Activated naive CD4-positive, alpha-beta T cell treated with Interleukin-2 at 50 U/mL for 16 hours (primary cell): Measurements from ENCODE around the gene SPATA20.

Experiments
- DNase-seq: peaks from one replicate; pipeline ENCODE4 v3.0.0-alpha.2; 2020

The SPATA20 gene

DNA sequence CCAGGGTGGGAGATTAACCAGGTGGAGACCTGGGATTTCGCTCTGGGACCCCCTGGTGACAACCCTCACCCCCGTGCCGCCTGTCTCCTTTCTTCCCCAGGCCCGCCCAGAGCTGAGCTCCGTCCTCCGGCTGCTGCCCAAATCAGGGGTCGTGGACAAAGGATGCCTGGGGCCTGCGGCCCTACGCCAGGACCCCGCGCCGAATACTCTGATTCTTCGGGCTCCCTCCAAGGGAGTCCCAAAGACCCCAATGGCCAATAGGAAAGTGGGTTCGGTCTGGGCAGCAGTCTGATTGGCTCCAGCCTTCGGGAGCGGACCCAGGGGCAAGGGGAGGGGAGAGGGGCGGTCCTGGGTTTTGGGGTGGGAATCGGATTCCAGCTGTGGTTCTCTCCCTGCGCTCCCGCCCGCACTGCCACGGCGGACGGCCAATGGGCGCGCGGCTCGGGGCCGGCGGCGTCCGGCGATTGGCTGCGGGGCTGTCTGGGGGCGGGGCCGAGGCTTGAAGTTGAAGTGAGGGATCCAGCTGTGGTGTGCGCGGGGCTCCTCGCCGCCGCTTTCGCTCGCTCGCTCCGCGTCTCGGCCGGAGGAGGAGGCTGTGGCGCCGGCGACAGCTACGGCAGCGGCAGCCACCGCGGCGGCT, 13.3 kb downstream of the SPATA20 start, which contains the start of gene CACNA1G:
Gene CACNA1G (plus strand): TSS at position 531 of the 640 bp plus-strand sequence. CDS start 745 bp downstream, outside the sequence.
- peak; percentile 90 for DNase-seq

DNA sequence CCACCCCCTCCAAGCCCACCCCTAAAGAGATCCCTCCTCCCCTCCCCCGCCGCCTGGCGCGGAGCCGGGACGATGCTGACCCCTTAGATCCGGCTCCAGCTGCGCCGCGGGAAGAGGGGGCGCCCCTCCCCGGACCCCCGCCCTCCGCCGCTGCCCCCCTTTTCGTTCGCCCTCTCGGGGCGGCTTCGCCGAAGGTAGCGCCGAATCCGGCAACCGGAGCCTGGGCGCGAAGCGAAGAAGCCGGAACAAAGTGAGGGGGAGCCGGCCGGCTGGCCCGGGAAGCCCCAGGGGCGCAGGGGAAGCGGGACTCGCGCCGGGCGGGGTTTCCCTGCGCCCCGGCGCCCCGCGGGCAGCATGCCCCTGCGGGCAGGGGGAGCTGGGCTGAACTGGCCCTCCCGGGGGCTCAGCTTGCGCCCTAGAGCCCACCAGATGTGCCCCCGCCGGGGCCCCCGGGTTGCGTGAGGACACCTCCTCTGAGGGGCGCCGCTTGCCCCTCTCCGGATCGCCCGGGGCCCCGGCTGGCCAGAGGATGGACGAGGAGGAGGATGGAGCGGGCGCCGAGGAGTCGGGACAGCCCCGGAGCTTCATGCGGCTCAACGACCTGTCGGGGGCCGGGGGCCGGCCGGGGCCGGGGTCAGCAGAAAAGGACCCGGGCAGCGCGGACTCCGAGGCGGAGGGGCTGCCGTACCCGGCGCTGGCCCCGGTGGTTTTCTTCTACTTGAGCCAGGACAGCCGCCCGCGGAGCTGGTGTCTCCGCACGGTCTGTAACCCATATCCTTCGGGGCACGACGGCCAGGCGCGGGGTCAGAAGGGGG, 14.2 kb downstream of the SPATA20 start:
- no peak for DNase-seq

DNA sequence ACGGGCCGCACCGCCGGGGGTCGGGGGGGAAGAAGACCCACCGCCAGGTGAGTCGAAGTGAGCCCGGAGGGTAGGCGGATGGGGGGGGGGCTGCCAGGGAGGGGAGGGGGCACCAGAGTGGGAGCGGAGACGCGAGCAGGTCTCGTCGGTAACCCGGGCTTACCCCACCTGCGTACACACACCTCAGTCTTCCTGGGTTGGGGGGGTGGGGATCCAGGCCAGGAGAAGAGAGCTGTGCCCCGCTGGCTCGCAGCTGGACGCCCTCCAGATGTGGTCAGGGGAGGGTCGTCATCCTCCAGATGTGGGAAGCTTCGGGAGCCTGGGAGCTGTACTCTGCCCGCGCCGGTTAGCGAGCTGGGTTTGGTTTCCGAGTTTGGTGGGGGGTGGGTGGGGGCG, 14.8 kb downstream of the SPATA20 start:
- no peak for DNase-seq

DNA sequence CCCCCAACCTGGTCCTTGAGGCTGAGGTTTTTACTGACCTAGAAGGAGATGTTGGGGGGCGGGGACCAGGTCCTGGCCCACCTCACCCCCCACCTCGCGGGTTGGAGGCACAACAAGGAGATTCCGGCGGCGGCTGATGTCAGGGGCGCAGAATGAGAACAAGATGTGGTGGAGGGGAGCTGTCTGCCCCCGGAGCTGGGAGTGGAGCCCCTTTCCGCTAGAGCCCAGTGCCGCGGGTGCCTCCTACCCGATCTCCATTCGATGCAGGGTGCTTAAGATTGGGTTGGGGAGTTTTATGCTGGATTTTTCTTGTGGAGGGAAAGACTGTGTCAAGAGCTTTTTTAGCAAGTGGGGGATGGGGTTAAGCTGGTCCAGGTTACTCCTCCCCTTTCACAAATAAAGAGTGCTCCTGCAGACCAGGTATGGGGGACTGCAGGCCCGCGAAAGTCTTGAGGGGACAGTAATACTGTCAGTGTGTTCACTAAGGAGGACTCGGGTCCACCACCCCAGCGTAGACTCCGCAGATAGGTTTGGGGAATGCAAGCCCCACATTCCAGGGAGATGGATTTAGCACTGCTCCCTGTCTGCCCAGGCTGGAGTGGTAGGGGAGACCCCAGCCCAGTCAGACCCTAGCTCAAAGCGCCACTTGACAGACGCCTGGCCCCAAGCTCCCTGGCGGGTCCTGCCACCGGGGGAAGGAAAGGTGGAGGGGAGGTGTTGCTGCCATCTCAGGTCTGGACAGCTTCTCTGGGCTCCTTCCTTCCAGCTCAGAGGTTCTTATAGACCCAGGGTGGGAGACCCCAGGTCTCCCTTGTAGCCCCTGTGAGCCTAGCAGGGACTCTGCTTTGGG, 15.5 kb downstream of the SPATA20 start:
- peak; percentile 19 for DNase-seq

GRCh38 chr17:50563092-50563511, 16.1 kb downstream of the SPATA20 start:
- no peak for DNase-seq

- DNase-seq, result no peak
These were observed 17.9 kb downstream of the SPATA20 start for GRCh38 chr17:50564916-50565315.

DNA sequence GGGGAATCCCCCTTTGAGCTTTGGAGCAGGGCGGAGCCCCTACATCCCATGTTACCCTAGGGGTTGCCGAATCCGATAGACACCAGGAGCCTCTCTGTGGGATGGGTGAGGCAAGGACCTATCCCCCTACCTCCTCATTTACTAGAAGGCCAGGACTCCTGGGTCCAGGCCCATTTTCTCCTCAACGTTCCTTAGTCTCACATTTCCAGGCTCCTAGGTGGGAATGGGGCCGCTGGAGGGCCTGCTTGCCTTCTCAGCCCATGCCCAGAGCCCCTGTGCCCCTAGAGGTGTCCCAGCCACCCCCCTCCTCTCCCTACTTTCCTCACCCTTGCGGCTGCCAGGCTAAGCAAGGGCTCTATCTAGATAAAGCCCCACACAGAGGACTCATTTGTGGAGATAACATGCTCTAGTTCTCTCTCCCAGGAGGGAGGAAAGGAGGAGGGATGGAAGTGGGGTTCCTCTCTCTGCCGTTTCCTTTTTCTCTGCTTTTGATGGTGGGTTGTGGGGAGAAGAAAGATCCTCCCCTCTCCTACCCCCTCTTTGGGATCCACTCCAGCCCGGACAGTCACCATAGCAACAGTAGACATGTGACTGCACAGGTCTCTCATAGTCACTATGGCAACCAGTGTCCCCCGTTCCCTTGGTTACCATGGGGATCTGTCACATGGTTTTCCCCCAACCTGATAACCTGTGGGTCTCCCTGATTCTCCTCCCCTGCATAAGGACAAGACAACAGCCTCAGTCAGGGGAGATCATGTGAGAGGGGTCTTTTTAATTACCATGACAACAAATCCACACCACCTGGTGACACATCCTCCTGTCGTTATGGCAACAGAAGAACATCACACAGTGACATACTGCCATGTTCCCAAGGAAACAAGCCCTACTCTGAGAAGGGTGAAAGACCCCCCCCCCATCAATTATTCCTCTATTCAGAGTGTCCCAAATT, 18.7 kb downstream of the SPATA20 start:
- no peak for DNase-seq

- no peak for DNase-seq
These were observed 19.9 kb downstream of the SPATA20 start for GRCh38 chr17:50566886-50567285.

DNA sequence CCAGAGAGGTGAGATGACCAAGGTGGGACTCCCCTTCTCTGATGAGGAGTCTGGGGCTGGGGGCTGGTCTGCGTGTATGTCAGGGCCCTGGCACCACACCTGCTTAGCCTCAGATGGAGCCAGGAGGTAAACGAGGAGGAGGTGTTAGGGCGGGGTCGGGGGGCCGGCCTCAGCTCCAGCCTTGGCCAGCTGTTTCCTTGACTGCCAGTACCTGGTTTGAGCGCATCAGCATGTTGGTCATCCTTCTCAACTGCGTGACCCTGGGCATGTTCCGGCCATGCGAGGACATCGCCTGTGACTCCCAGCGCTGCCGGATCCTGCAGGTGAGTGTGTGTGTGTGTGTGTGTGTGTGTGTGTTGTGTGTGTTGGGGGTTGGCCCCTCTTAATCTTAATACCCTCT, 21.7 kb downstream of the SPATA20 start:
- DNase-seq, result no peak

DNA sequence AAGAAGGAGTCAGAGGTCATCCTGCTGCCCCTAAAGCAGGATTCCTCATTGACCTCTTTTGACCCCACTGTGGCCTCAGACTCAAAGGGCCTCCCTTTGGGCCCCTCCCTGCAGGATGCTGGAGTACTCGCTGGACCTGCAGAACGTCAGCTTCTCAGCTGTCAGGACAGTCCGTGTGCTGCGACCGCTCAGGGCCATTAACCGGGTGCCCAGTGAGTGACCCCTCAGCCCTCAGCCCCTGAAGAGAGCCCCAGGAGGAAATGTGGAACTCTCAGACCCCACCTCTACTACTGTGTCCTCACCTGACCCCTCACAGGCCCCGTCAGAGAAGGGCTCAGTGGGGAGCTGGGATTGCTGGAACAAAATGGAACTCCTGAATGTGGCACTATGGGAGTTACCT, 22.6 kb downstream of the SPATA20 start:
- DNase-seq, result no peak

- DNase-seq, result no peak
These were observed 23.1 kb downstream of the SPATA20 start for GRCh38 chr17:50570032-50570431.

DNA sequence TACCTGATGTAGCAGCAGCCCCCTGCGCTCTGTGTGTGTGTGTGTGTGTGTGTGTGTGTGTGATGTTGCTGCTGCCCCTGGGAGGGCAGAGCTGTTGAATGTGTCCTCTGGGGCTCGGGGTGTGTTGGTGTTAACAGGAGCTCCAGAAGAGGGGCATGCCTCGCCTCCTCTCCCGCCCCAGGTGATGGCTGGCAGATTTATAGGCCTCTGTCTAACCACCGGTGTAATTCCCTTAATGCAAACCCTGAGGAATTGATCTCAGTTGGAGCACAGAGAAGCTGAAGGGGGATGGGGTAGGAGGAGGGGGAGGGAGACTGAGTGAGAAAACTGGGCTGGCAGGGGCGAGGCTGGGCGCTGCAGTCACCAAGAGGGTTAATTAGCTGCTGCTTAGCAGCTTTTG, 23.6 kb downstream of the SPATA20 start:
- no peak for DNase-seq

DNA sequence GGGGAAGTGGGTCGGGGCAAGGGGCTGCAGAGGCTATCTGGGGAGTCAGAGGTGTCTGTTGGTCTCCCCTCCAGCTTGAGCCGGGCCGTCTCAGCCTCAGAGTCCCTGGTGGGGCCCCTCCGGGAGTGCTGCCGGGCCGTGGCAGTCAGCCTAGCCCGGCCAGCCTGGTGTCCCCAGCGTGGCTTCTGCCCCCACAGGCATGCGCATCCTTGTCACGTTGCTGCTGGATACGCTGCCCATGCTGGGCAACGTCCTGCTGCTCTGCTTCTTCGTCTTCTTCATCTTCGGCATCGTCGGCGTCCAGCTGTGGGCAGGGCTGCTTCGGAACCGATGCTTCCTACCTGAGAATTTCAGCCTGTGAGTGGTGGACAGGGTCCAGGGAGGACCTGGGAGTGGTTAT, 24.7 kb downstream of the SPATA20 start:
- DNase-seq, result no peak

- no peak for DNase-seq
These were observed 25.6 kb downstream of the SPATA20 start for GRCh38 chr17:50572541-50572940.

DNA sequence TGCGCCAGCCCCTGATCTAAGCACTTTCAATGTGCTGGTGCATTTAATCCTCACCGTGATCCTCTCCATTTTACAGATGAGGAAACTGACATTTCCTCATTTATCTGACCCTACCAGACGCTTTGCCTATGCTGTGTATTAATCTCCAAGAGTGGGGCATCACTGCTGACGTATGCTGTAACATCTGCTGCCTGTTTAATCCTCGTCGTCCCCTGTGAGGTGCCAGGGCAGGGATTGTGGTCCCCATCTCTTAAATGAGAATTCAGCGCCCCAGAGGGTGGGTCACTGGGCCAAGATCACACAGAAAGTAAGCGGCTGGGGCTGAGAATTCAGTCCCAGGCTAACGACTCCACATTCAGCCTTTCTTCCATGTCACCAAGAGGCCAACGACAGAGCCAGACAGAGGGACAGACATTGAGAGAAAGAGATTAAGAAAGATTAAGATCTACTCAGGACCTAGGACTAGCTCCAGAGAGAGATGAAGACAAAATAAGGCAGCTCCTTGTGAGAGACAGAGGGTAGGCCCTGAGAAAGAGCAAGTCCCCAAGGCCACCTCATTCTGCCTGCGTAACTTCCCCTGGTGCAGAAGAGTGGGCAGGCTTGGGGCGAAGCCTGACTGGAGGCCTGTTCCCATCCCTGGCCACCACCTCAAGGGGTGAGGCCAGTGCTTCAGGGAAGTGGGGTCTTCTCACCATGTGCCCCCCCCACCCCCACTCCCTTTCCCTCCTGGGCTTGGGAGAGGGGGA, 27.1 kb downstream of the SPATA20 start:
- DNase-seq, result no peak

DNA sequence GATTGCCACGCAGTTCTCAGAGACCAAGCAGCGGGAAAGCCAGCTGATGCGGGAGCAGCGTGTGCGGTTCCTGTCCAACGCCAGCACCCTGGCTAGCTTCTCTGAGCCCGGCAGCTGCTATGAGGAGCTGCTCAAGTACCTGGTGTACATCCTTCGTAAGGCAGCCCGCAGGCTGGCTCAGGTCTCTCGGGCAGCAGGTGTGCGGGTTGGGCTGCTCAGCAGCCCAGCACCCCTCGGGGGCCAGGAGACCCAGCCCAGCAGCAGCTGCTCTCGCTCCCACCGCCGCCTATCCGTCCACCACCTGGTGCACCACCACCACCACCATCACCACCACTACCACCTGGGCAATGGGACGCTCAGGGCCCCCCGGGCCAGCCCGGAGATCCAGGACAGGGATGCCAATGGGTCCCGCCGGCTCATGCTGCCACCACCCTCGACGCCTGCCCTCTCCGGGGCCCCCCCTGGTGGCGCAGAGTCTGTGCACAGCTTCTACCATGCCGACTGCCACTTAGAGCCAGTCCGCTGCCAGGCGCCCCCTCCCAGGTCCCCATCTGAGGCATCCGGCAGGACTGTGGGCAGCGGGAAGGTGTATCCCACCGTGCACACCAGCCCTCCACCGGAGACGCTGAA, 28.7 kb downstream of the SPATA20 start:
- no peak for DNase-seq

DNA sequence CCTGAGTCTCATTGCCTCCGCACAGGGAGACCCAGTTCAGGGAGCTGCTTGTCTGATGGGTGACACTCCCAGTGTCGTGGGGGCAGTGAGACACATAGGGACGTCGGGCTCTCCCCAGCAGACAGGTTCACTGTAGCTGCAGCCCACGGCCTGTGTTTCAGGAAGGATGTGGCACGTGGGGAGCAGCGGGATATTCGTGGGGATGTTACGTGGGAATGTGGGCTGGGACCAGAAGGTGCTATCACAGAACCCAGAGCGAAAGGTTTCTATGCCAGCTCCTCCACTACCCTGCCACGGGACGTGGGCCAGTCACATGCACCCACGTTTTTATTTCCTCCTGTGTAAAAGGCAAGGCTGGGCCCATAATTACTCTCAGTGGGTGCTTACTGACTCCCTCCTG, 29.9 kb downstream of the SPATA20 start:
- no peak for DNase-seq

GRCh38 chr17:50577451-50577954, 30.5 kb downstream of the SPATA20 start:
- no peak for DNase-seq

- DNase-seq, result no peak
These were observed 31.2 kb downstream of the SPATA20 start for GRCh38 chr17:50578173-50578572.

GRCh38 chr17:50579399-50579798, 32.4 kb downstream of the SPATA20 start:
- no peak for DNase-seq

DNA sequence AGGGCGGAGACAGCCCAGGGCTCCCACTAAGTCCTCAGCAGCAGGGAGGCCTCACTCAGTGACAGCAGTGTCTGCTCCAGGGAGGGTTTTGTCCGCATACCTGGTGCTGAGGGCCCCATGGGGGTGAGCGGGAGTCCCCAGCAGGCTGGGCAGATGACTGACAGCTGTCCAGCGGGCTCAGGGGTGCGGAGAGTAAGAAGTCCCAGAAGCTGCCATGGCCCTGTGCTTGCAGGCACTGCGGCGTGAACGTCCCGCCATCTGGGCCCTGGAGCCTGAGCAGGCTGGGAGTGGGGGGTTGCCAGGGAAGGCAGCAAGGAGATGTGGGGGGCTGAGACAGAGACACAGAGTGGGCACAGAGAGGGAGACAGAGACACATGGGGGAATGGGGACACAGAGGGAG, 33.7 kb downstream of the SPATA20 start:
- DNase-seq, result no peak
